ENCODE measurements around the gene CCDC92.

Gene CCDC92

DNA sequence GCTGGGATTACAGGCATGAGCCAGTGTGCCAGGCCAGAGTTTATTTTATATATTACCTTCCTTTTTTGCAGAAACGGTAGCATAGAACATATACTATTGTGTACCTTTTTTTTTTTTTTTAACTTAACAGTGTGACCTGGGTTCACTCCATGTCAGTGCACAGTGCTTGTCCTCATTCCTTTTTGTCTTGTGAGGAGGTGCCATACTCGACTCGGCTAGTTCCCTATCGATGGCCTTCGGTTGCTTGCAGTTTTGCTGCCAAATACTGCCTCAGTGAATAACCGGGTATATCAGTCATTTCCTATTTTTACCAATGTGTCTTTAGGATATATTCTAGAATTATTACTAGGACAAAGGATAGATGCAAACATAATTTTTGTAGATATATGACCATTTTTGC lies 37.1 kb upstream of the CCDC92 start:
- no peaks in the 10 kb centered on the region for H3K9me3 ChIP-seq (ENCODE audit: control insufficient read depth, low read length)
- no peaks in the 10 kb centered on the region for H3K36me3 ChIP-seq (ENCODE audit: control insufficient read depth, insufficient read depth, low read length)
- H3K9ac ChIP-seq (ENCODE audit: low read length), result no peak overlapping the region
- no peak overlapping the region for H3K4me3 ChIP-seq (ENCODE audit: low read length)
- H3K27me3 ChIP-seq (ENCODE audit: control insufficient read depth, insufficient read depth, low read length), result no peaks in the 10 kb centered on the region
- peaks cover 17% of the 10 kb centered on the region for H3K4me1 ChIP-seq (ENCODE audit: control insufficient read depth, insufficient read depth, low read length)

DNA sequence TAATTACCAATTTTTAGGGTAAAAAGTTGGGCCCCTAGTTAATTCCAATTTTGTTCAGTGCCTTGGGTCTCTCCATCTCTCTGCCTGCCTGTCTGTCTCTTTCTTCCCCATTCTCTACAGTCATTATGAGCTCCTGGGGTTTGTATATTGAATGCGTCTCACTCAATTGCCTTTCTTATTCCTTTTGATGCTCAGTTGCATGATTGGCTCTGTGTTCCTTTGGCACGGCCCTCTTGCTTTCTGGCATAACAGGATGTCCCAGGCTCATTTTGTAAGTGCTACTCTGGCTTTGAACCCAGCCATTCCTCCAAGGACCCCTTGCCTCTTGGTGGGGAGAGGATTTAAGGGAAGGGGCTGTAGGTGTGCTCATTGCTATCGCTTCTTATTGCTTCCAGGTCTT lies 36.0 kb upstream of the CCDC92 start:
- Histone ChIP-seq H3K36me3 (ENCODE audit: control insufficient read depth, insufficient read depth, low read length) (no peaks in the 10 kb centered on the region), H3K9ac (ENCODE audit: low read length) (no peak overlapping the region), H3K4me3 (ENCODE audit: low read length) (no peak overlapping the region), H3K4me1 (ENCODE audit: control insufficient read depth, insufficient read depth, low read length) (peaks cover 17% of the 10 kb centered on the region), H3K27me3 (ENCODE audit: control insufficient read depth, insufficient read depth, low read length) (no peaks in the 10 kb centered on the region), H3K9me3 (ENCODE audit: control insufficient read depth, low read length) (no peaks in the 10 kb centered on the region)

DNA sequence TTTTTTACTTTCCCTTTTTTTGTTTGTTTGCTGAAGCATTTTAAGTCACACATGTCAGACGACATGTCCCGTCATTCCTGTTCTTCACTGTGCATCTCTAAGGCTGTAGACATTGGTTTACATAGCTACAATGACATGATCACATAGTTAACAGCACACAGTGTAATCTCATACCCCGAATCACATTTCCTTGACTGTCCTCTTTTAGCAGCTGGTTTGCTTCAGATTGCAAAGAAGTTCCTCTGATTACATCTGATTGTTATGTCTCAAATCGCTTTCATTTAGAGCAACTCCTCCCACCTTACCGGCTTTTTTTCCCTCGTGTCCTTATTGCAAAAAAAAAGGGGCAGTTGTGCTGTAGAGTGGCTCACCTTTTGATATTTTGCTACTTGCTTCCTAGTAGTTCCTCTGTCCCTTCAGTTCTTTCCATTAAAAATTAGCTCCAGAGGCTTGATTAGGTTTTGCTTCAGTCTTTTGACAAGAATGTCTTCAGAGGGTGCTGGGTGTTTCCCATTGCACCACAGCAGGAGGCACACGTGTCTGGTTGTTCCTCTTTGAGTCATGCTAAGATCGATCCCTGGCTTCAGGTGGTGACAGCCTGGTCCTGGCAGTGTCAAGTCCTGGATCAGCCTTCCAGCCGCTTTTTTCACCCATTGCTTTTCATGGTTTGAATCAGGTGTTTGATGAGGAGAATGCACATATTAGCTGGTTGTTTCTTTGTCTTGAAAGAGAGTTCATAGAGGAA lies 35.4 kb upstream of the CCDC92 start:
- H3K36me3 ChIP-seq (ENCODE audit: control insufficient read depth, insufficient read depth, low read length), result no peaks in the 10 kb centered on the region
- no peaks in the 10 kb centered on the region for H3K27me3 ChIP-seq (ENCODE audit: control insufficient read depth, insufficient read depth, low read length)
- H3K4me3 ChIP-seq (ENCODE audit: low read length), result no peak overlapping the region
- H3K9me3 ChIP-seq (ENCODE audit: control insufficient read depth, low read length), result no peaks in the 10 kb centered on the region
- no peak overlapping the region for H3K9ac ChIP-seq (ENCODE audit: low read length)
- H3K4me1 ChIP-seq (ENCODE audit: control insufficient read depth, insufficient read depth, low read length), result peaks cover 17% of the 10 kb centered on the region

DNA sequence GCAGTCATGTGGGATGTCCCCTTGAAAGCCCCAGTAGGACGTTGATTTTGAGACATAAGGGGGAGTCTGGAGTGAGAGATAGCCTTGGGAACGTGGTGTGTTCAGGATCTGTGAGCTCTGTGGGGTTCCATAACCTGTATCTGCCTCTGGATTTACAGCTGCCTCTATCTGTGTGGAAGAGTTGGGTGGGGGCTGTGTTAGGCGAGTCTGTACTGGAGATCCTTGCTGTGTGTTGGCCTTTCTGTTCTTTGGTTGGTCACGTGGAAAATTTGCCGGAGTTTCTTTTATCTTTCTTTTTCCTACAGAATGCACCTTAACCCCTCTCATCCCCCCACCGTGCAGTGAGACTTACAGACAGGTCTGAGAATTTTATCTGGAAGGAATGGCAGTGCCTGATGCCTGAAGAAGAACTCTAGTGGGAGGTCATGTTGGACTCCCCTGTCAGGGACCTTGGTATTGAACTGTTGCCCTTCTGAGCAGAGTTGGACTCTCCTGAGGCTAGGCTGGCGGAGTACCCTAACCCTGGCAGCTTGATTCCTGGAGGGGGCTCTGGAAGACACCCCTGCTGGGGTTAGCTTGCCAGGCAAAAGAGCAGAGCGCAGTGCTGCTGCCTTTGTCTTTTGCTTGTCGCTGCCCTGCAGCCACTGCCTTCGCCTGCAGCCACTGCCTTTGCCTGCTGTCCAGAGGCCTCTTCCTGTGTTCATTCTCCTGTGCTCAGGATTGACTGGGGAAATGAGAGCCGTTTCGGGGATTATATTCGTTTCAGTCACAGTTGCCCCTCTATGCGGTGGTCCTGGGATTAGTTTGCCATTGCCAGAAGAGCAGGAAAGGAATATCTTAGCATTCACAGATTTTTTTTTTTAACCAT lies 34.4 kb upstream of the CCDC92 start:
- peaks cover 17% of the 10 kb centered on the region for H3K4me1 ChIP-seq (ENCODE audit: control insufficient read depth, insufficient read depth, low read length)
- no peak overlapping the region for H3K4me3 ChIP-seq (ENCODE audit: low read length)
- no peak overlapping the region for H3K9ac ChIP-seq (ENCODE audit: low read length)

DNA sequence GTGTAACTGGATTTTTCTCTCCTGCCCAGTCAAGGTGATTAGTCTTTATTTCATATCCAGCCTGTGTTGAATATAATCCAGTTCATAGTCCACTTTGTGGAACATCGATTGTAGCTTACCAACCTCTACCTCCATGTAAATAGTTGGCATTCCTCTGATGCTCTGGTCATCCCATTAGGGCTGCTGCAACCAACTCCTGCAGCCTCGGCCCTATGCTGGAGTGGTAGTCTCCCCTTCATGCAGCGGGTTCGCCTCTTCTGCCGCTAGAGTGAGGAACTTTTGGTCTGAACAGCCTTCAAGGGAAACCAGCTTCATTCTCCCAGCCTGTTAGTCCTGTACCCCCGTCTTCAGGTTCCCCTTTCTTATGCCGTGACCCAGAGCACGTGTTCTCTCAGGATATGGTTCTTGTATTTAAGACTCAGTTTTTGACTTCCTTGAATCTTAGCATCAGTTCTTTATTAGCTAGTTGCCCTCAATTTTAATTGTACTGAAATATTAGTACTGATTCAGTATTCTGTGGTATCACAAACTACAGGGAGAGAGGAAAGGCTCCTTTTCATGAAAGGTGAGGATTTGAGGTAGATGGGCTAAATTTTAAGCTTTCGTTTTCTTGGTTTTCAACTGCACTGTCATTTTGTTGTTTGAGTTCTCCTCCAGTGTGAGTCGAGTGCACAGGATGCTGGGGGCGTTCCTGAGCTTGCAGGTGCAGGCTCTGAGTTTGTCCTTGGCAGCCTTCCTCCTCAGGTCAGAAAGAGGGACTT lies 33.6 kb upstream of the CCDC92 start:
- peaks cover 17% of the 10 kb centered on the region for H3K4me1 ChIP-seq (ENCODE audit: control insufficient read depth, insufficient read depth, low read length)

More for the DNA sequence above, 34.4 kb upstream of the CCDC92 start:
- H3K36me3 ChIP-seq (ENCODE audit: control insufficient read depth, insufficient read depth, low read length), result no peaks in the 10 kb centered on the region
- H3K27me3 ChIP-seq (ENCODE audit: control insufficient read depth, insufficient read depth, low read length), result no peaks in the 10 kb centered on the region
- no peaks in the 10 kb centered on the region for H3K9me3 ChIP-seq (ENCODE audit: control insufficient read depth, low read length)

DNA sequence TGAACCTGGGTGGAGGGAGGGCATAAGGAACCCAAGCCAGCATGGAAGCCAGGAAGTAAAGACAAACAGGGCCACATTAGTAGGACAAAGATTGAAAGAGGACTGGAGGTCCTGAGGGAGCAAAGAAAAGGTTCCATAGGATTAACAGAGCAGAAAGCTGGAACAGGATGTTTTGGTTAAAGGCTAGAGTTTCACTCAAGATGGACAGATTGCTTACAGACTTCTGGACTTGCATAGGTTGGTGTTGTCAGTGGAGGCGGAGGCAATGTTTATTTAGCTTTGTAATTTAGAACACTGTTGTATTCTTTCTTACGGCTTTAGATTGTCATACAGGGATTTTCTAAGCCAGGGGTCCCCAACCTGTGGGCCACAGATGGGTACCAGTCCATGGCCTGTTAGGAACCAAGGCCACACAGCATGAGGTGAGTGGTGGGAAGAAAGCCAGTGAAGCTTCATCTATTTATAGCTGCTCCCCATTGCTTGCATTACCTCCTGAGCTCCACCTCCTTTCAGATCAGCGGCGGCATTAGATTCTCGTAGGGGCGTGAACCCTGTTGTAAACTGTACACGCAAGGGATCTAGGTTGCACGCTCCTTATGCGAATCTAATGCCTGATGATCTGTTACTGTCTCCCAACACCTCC lies 31.7 kb upstream of the CCDC92 start:
- Histone ChIP-seq H3K27me3 (ENCODE audit: control insufficient read depth, insufficient read depth, low read length) (no peaks in the 10 kb centered on the region), H3K9ac (ENCODE audit: low read length) (no peak overlapping the region), H3K36me3 (ENCODE audit: control insufficient read depth, insufficient read depth, low read length) (peaks cover 3% of the 10 kb centered on the region), H3K4me1 (ENCODE audit: control insufficient read depth, insufficient read depth, low read length) (peaks cover 17% of the 10 kb centered on the region), H3K4me3 (ENCODE audit: low read length) (no peak overlapping the region), H3K9me3 (ENCODE audit: control insufficient read depth, low read length) (no peaks in the 10 kb centered on the region)

More for the DNA sequence above, 33.6 kb upstream of the CCDC92 start:
- no peaks in the 10 kb centered on the region for H3K27me3 ChIP-seq (ENCODE audit: control insufficient read depth, insufficient read depth, low read length)
- H3K9me3 ChIP-seq (ENCODE audit: control insufficient read depth, low read length), result no peaks in the 10 kb centered on the region
- no peak overlapping the region for H3K9ac ChIP-seq (ENCODE audit: low read length)
- peaks cover 3% of the 10 kb centered on the region for H3K36me3 ChIP-seq (ENCODE audit: control insufficient read depth, insufficient read depth, low read length)
- no peak overlapping the region for H3K4me3 ChIP-seq (ENCODE audit: low read length)

DNA sequence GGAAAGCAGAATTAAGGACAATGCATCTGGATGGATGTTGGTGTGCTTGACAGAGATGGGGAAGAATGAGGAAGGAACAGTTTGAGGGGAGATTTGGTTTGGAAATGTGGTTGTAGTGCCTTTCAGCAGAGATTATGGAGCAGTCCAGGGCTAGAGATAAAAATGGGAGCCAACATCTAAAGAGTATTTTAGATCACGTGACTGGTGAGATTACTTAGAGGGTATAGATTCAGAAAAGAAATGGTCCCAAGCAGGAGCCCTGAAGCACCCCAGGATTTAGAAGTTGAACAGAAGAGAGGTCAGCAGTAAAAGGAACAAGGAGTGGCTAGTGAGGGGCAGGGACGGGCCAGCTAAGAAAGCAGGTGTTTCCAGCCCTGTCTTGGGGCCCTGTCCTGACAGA lies 30.0 kb upstream of the CCDC92 start:
- H3K9ac ChIP-seq (ENCODE audit: low read length), result no peak overlapping the region
- no peaks in the 10 kb centered on the region for H3K9me3 ChIP-seq (ENCODE audit: control insufficient read depth, low read length)
- no peak overlapping the region for H3K4me3 ChIP-seq (ENCODE audit: low read length)
- H3K36me3 ChIP-seq (ENCODE audit: control insufficient read depth, insufficient read depth, low read length), result peaks cover 3% of the 10 kb centered on the region
- H3K27me3 ChIP-seq (ENCODE audit: control insufficient read depth, insufficient read depth, low read length), result no peaks in the 10 kb centered on the region
- peaks cover 9% of the 10 kb centered on the region for H3K4me1 ChIP-seq (ENCODE audit: control insufficient read depth, insufficient read depth, low read length)

DNA sequence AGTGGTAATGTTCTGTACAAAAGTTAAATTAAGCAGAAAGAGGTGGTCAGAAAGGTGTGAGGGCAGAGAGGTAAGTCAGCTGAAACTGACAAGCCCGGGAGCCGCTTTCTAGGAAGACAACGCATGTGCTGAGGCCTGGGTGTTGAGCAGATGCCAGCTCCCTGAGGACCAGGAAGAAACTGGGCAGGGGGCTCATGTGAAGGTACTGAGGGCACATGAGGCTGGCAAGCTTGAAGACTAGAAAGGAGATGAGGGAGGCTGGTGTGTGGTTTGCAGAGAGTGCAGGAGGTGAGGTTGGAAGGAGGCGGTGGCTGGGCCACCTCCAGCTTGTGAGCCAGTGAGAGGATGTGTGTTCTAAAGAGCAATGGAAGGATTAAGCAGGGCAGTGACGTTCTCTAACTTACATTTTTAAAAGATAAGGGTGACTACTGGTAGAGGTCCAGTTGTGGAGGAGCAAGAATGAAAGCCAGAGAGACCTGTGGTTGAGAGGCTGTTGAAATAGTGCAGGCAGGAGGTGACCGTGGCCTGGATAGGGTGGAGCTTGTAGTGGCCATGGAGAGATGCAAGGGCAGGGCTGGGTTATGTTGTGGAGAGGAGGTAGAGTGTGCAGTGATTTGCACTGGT lies 29.5 kb upstream of the CCDC92 start:
- Histone ChIP-seq H3K27me3 (ENCODE audit: control insufficient read depth, insufficient read depth, low read length) (no peaks in the 10 kb centered on the region), H3K4me1 (ENCODE audit: control insufficient read depth, insufficient read depth, low read length) (peaks cover 6% of the 10 kb centered on the region)

DNA sequence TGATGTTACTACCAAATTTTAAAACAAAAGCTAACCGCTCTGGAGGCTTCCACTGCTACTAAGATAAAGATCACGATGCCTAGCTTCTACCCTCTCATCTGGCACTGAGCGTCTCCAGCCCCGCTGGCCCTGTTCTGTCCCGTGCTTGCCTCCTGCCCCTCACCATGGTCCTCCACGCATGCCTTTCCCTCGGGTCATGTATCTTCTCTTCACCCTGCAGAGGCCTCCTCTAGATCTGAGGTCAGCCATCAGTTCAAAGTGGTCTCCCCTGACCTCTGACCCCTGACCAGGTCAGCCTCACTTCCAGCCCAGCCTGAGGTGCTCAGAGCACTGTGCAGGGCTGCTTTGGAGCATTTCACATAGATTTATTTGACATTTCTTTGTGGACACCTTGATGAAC lies 28.7 kb upstream of the CCDC92 start:
- Histone ChIP-seq H3K9me3 (ENCODE audit: control insufficient read depth, low read length) (no peaks in the 10 kb centered on the region), H3K27me3 (ENCODE audit: control insufficient read depth, insufficient read depth, low read length) (no peaks in the 10 kb centered on the region), H3K9ac (ENCODE audit: low read length) (no peak overlapping the region), H3K4me1 (ENCODE audit: control insufficient read depth, insufficient read depth, low read length) (no peaks in the 10 kb centered on the region), H3K4me3 (ENCODE audit: low read length) (no peak overlapping the region), H3K36me3 (ENCODE audit: control insufficient read depth, insufficient read depth, low read length) (peaks cover 3% of the 10 kb centered on the region)

More for the DNA sequence above, 29.5 kb upstream of the CCDC92 start:
- no peak overlapping the region for H3K4me3 ChIP-seq (ENCODE audit: low read length)
- H3K9ac ChIP-seq (ENCODE audit: low read length), result no peak overlapping the region
- peaks cover 3% of the 10 kb centered on the region for H3K36me3 ChIP-seq (ENCODE audit: control insufficient read depth, insufficient read depth, low read length)
- no peaks in the 10 kb centered on the region for H3K9me3 ChIP-seq (ENCODE audit: control insufficient read depth, low read length)

DNA sequence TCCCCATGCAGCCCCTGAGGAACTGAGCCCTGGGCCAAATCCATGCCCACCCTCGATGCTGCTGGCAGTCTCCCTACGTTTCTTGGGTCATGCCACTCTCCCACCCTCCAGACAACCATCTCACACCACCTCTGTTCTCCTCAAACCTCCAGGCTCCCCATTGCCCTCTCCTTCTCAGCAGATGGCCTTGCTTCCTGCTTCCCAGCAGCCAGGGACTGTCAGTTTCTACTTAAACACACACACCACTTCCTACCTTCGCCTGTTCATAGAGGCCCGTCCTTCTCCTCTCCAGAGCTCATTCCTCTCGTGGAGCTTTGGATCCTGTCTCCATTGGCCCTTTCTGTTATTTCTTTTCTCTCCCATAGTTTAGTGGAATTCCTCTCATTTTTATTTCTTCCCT lies 27.5 kb upstream of the CCDC92 start:
- H3K4me3 ChIP-seq (ENCODE audit: low read length), result no peak overlapping the region

DNA sequence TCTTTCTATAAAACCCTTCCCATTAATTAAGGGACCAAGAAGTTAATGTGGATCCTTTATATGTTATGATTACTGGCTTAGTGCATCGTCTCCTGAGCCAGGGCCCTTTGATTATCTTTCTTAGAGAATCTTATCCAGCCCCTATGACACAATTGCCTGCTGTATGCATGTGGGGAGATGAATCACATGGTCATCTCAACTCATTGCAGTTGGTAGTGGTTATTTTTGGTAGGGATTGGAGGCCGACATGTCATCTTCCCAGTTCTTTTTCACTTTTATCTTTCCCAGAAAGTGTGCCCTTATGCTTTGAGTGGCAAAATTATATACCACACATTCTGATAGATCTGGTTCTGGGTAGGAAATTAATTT lies 26.3 kb upstream of the CCDC92 start:
- Histone ChIP-seq H3K27me3 (ENCODE audit: control insufficient read depth, insufficient read depth, low read length) (no peaks in the 10 kb centered on the region), H3K4me3 (ENCODE audit: low read length) (no peak overlapping the region), H3K4me1 (ENCODE audit: control insufficient read depth, insufficient read depth, low read length) (peaks cover 9% of the 10 kb centered on the region), H3K36me3 (ENCODE audit: control insufficient read depth, insufficient read depth, low read length) (peaks cover 3% of the 10 kb centered on the region), H3K9me3 (ENCODE audit: control insufficient read depth, low read length) (no peaks in the 10 kb centered on the region), H3K9ac (ENCODE audit: low read length) (no peak overlapping the region)

More for the DNA sequence above, 27.5 kb upstream of the CCDC92 start:
- Histone ChIP-seq H3K4me1 (ENCODE audit: control insufficient read depth, insufficient read depth, low read length) (peaks cover 5% of the 10 kb centered on the region), H3K9me3 (ENCODE audit: control insufficient read depth, low read length) (no peaks in the 10 kb centered on the region), H3K36me3 (ENCODE audit: control insufficient read depth, insufficient read depth, low read length) (peaks cover 3% of the 10 kb centered on the region), H3K9ac (ENCODE audit: low read length) (no peak overlapping the region), H3K27me3 (ENCODE audit: control insufficient read depth, insufficient read depth, low read length) (no peaks in the 10 kb centered on the region)
